Large intestine (tissue), 3 donors: Measurements from ENCODE around the gene RIMS1. TPM values are rescaled to one million over a fixed set of nuclear protein-coding genes. Genes with fewer than 3 reads are reported as not detected.

Experiments used
- DNase-seq, 2 donors: peaks; one replicate each; pipeline versions ENCODE4 v3.0.0 to v3.0.0-alpha.2; 2013
- H3K27ac ChIP-seq: one replicate; pipeline ENCODE4 v1.5.1; 2013; ENCODE audit warnings: low read length
- H3K27me3 ChIP-seq: 2 replicates; pipeline ENCODE4 v1.6.1; 2013; ENCODE audit warnings: low read length; ENCODE audit not compliant: control insufficient read depth, insufficient read depth
- H3K36me3 ChIP-seq: 2 replicates; pipeline ENCODE4 v1.6.1; 2013; ENCODE audit warnings: low read length; ENCODE audit not compliant: control insufficient read depth, insufficient read depth
- H3K4me1 ChIP-seq: one replicate; pipeline ENCODE4 v1.6.1; 2013; ENCODE audit warnings: low read length; ENCODE audit not compliant: control insufficient read depth, insufficient read depth
- H3K4me3 ChIP-seq: one replicate; pipeline ENCODE4 v1.5.1; 2013; ENCODE audit warnings: low read length
- H3K9me3 ChIP-seq: one replicate; pipeline ENCODE4 v1.6.1; 2013; ENCODE audit warnings: mild to moderate bottlenecking, low read depth, low read length, moderate library complexity; ENCODE audit not compliant: control insufficient read depth
- WGBS: methylation state at CpG from one replicate; pipeline ENCODE4 v1.1.5; 2013; ENCODE audit warnings: low lambda C conversion rate; ENCODE audit not compliant: insufficient coverage; 5-methylcytosine and 5-hydroxymethylcytosine counted together
- polyA plus RNA-seq: library from polyadenylated mRNA; unstranded; fragments of 120-200 nt; gene quantifications from one replicate; pipeline ENCODE4 v1.2.1, GENCODE V29; 2013

RIMS1 gene
- polyA plus RNA-seq, 1 donor, result 4.2 TPM

GRCh38 chr6:72083976-72084375 lies 197.6 kb downstream of the RIMS1 start:
- Histone ChIP-seq H3K36me3 (no peaks in the 10 kb centered on the region), H3K4me3 (no peak overlapping the region), H3K27ac (no peak overlapping the region), H3K27me3 (no peaks in the 10 kb centered on the region), H3K4me1 (no peaks in the 10 kb centered on the region), H3K9me3 (no peaks in the 10 kb centered on the region)
- no peak for DNase-seq
- no CpG with 5 or more reads among the region's 1 CpG for WGBS

GRCh38 chr6:72084992-72085569 lies 198.7 kb downstream of the RIMS1 start:
- no peaks in the 10 kb centered on the region for H3K27me3 ChIP-seq
- H3K9me3 ChIP-seq, result no peaks in the 10 kb centered on the region
- 0% methylated on average over 1 of the region's 1 CpG for WGBS
- no peaks in the 10 kb centered on the region for H3K36me3 ChIP-seq
- no peak overlapping the region for H3K27ac ChIP-seq
- no peak overlapping the region for H3K4me3 ChIP-seq
- no peak for DNase-seq
- H3K4me1 ChIP-seq, result no peaks in the 10 kb centered on the region

DNA sequence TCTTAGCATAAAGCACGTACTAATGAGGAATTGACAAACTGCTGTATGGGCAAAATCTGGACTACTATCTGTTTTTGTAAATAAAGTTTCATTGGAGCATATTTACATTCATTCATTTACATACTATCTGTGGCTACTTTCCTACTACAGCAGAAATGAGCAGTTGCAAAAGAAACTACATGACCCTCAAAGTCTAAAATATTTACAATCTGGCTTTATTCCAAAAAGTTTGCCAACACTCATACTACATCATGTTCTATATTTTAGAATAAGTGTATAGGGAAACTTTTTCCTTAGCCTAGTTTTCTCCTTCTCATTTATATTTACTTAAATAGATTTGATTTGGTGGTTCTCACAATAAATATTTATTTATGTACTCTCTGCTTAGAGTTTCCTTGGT lies 208.2 kb downstream of the RIMS1 start:
- Histone ChIP-seq H3K27me3 (no peaks in the 10 kb centered on the region), H3K9me3 (no peaks in the 10 kb centered on the region), H3K27ac (no peak overlapping the region), H3K4me3 (no peak overlapping the region), H3K4me1 (no peaks in the 10 kb centered on the region), H3K36me3 (no peaks in the 10 kb centered on the region)
- no peak for DNase-seq
- WGBS, result 88% methylated on average over 1 of the region's 1 CpG

- H3K36me3 ChIP-seq, result no peaks in the 10 kb centered on the region
- H3K4me3 ChIP-seq, result no peak overlapping the region
- H3K27ac ChIP-seq, result no peak overlapping the region
- no peaks in the 10 kb centered on the region for H3K9me3 ChIP-seq
- no peaks in the 10 kb centered on the region for H3K4me1 ChIP-seq
- no peak for DNase-seq
- H3K27me3 ChIP-seq, result no peaks in the 10 kb centered on the region
Observed at GRCh38 chr6:72102561-72102960, 216.2 kb downstream of the RIMS1 start.

GRCh38 chr6:72111611-72112010 lies 225.3 kb downstream of the RIMS1 start:
- WGBS, result no CpG with 5 or more reads among the region's 2 CpGs
- H3K4me1 ChIP-seq, result no peaks in the 10 kb centered on the region
- no peaks in the 10 kb centered on the region for H3K36me3 ChIP-seq
- H3K27ac ChIP-seq, result no peak overlapping the region
- no peaks in the 10 kb centered on the region for H3K27me3 ChIP-seq
- DNase-seq, result no peak
- H3K9me3 ChIP-seq, result no peaks in the 10 kb centered on the region
- H3K4me3 ChIP-seq, result no peak overlapping the region

DNA sequence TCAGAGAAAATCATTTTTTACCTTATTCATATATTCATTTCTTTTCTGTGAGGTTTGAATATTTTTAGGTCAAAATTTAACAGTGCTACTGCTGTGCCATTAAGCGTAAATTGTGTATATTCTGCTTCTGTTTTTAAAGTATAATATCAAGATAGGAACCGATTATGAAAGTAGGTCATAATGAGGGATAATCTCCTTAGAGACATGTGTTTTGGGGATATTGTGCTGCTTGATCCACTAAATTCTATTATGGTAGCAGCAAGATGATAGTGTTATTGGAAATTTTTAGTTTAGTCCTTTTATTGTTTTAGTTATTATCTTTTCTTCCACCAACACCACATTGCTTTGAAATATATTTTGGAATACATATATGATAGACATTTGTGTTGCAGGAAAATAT lies 244.0 kb downstream of the RIMS1 start:
- 100% methylated on average over 1 of the region's 2 CpGs for WGBS
- H3K36me3 ChIP-seq, result no peaks in the 10 kb centered on the region
- no peaks in the 10 kb centered on the region for H3K4me1 ChIP-seq
- H3K9me3 ChIP-seq, result no peaks in the 10 kb centered on the region
- no peak overlapping the region for H3K4me3 ChIP-seq
- no peak overlapping the region for H3K27ac ChIP-seq
- DNase-seq, result no peak
- H3K27me3 ChIP-seq, result no peaks in the 10 kb centered on the region

- H3K4me1 ChIP-seq, result no peaks in the 10 kb centered on the region
- no peaks in the 10 kb centered on the region for H3K27me3 ChIP-seq
- H3K36me3 ChIP-seq, result no peaks in the 10 kb centered on the region
- WGBS, result no CpG with 5 or more reads among the region's 1 CpG
- no peaks in the 10 kb centered on the region for H3K9me3 ChIP-seq
- no peak overlapping the region for H3K4me3 ChIP-seq
- DNase-seq, result no peak
- H3K27ac ChIP-seq, result no peak overlapping the region
Observed at GRCh38 chr6:72132427-72132826, 246.1 kb downstream of the RIMS1 start.

- DNase-seq, result no peak
- Histone ChIP-seq H3K4me1 (no peaks in the 10 kb centered on the region), H3K36me3 (no peaks in the 10 kb centered on the region), H3K27ac (no peak overlapping the region), H3K4me3 (no peak overlapping the region), H3K9me3 (no peaks in the 10 kb centered on the region), H3K27me3 (no peaks in the 10 kb centered on the region)
Observed at GRCh38 chr6:72132851-72133250, 246.5 kb downstream of the RIMS1 start.

GRCh38 chr6:72133324-72133723 lies 247.0 kb downstream of the RIMS1 start:
- Histone ChIP-seq H3K36me3 (no peaks in the 10 kb centered on the region), H3K4me3 (no peak overlapping the region), H3K4me1 (no peaks in the 10 kb centered on the region), H3K27ac (no peak overlapping the region), H3K9me3 (no peaks in the 10 kb centered on the region), H3K27me3 (no peaks in the 10 kb centered on the region)
- DNase-seq, result no peak
- 29% methylated on average over 1 of the region's 1 CpG for whole genome bisulfite sequencing

DNA sequence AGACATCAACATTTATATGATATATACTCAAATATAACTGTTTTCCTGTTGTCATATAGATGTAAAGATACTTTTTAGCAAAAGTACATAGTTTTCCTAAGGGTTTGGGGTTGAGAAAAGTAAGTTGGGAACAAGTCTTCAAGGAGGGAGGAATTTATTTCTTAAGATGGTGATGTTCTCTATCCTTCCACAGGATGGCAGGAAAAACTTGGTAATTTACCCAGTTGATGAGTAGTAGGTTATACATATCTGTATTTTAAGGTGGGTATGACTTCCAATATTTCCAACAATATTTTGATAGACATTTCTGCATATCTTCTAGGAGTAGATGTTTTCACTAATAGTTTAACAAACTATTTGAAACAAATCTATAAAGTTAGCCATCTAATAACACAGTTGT lies 254.4 kb downstream of the RIMS1 start:
- Histone ChIP-seq H3K4me3 (no peak overlapping the region), H3K36me3 (no peaks in the 10 kb centered on the region), H3K27me3 (no peaks in the 10 kb centered on the region), H3K4me1 (no peaks in the 10 kb centered on the region), H3K9me3 (no peaks in the 10 kb centered on the region), H3K27ac (no peak overlapping the region)
- no peak for DNase-seq

GRCh38 chr6:72149715-72150114 lies 263.4 kb downstream of the RIMS1 start:
- H3K27ac ChIP-seq, result no peak overlapping the region
- DNase-seq, result no peak
- no peaks in the 10 kb centered on the region for H3K4me1 ChIP-seq
- no peaks in the 10 kb centered on the region for H3K9me3 ChIP-seq
- no CpG with 5 or more reads among the region's 3 CpGs for WGBS
- no peak overlapping the region for H3K4me3 ChIP-seq
- H3K27me3 ChIP-seq, result no peaks in the 10 kb centered on the region
- no peaks in the 10 kb centered on the region for H3K36me3 ChIP-seq
